ENCODE results near the gene WIZ. TPM values are rescaled to one million over a fixed set of nuclear protein-coding genes. Genes with fewer than 3 reads are reported as not detected.

The WIZ gene
- total and polyA plus RNA-seq, 2 donors (not counting 1 experiment from before 2014, with no cell fraction given) = 15.0 to 24.8 TPM

DNA sequence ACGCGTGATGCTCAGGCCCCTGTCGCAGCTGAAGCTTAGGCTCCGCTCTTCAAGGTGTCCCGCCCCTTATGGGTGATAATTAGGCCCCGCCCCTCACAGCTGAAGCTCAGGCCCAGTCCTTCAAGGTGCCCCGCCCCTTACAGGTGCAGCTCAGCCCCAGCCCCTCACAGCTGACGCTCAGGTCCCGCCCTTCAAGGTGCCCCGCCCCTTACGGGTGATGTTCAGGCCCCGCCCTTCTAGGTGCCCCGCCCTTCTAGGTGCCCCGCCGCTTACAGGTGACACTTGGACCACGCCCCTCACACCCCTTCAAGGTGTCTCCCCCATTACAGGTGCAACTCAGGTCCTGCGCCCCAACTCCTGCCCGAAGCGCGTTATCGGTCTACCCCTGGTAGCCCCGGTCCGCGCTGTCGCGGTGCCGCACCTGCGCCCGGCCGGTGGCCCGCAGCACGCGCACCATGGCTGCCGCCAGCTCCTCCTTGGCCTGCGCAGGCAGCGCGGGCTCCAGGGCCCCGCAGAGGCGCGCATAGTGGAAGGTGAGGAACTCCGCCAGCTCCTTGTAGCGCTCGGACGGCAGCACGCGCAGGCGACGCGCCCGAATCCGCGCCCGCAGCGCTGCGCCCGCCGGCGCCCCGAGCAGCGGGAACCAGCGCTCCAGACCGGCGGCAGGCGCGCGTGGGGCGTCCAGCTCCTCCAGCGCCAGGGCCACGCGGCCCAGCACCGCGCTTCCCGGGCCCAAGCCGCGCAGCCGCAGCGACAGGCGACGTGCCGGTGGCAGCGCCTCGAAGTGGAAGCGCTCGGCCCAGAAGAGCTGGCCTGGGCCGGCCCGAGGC is 7.3 kb upstream of the WIZ start:
- intact Hi-C loops (cut with micrococcal nuclease) = no loop called here
- ChIA-PET CTCF (no interaction called here), POLR2A (no interaction called here)
- H3K4me1 ChIP-seq (ENCODE audit: control insufficient read depth in 2 of 2, insufficient read depth in 2 of 2, low read length in 2 of 2) = peaks cover 0 to 7% of the 10 kb centered on the region in 2 donors
- H3K79me2 ChIP-seq (ENCODE audit: control insufficient read depth, insufficient read depth, low read length) = peaks cover 22% of the 10 kb centered on the region
- no peaks in the 10 kb centered on the region for H3K27me3 Mint-ChIP-seq
- no peak overlapping the region for H3K27ac ChIP-seq (ENCODE audit: low read length in 2 of 2)
- H3K27ac Mint-ChIP-seq = no peak overlapping the region
- H3K9ac ChIP-seq (ENCODE audit: low read length) = no peak overlapping the region
- H2AFZ ChIP-seq (ENCODE audit: insufficient read depth, low read depth, low read length, poor library complexity, severe bottlenecking) = no peak overlapping the region
- H3K4me3 ChIP-seq (ENCODE audit: control extremely low read depth in 1 of 5, extremely low read depth in 1 of 5, insufficient read depth in 1 of 5, low read depth in 2 of 5, low read length in 4 of 5) = no peak overlapping the region
- H3K4me2 ChIP-seq (replicated peaks; ENCODE audit: low read depth, low read length, poor library complexity, severe bottlenecking) = no peak overlapping the region
- H4K20me1 ChIP-seq (ENCODE audit: control insufficient read depth, insufficient read depth, low read length, poor library complexity, severe bottlenecking) = peaks cover 44% of the 10 kb centered on the region
- H3K9me3 ChIP-seq (ENCODE audit: control extremely low read depth in 1 of 3, control insufficient read depth in 2 of 3, insufficient read depth in 1 of 3, low read length in 2 of 3) = peaks cover 0 to under 1% (median 0%) of the 10 kb centered on the region in 3 donors
- no peak for TF ChIP-seq EZH2 (IDR thresholded peaks at IDR 0.05; ENCODE audit: borderline replicate concordance, insufficient read depth, low read depth, low read length, poor library complexity, severe bottlenecking)
- TF ChIP-seq, protein P1, sequence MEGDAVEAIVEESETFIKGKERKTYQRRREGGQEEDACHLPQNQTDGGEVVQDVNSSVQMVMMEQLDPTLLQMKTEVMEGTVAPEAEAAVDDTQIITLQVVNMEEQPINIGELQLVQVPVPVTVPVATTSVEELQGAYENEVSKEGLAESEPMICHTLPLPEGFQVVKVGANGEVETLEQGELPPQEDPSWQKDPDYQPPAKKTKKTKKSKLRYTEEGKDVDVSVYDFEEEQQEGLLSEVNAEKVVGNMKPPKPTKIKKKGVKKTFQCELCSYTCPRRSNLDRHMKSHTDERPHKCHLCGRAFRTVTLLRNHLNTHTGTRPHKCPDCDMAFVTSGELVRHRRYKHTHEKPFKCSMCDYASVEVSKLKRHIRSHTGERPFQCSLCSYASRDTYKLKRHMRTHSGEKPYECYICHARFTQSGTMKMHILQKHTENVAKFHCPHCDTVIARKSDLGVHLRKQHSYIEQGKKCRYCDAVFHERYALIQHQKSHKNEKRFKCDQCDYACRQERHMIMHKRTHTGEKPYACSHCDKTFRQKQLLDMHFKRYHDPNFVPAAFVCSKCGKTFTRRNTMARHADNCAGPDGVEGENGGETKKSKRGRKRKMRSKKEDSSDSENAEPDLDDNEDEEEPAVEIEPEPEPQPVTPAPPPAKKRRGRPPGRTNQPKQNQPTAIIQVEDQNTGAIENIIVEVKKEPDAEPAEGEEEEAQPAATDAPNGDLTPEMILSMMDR (IDR thresholded peaks at IDR 0.05) = no peak
- no peak for DNase-seq
- H3K4me3 Mint-ChIP-seq = no peak overlapping the region
- H3K36me3 ChIP-seq (replicated peaks in 1 of 2; ENCODE audit: control extremely low read depth in 1 of 2, control insufficient read depth in 1 of 2, extremely low read depth in 1 of 2, insufficient read depth in 2 of 2, low read length in 1 of 2) = peaks cover 12 to 75% of the 10 kb centered on the region in 2 experiments
- no peaks in the 10 kb centered on the region for H3K27me3 ChIP-seq (replicated peaks in 1 of 4; ENCODE audit: control extremely low read depth in 1 of 4, control insufficient read depth in 3 of 4, insufficient read depth in 4 of 4, low read length in 3 of 4)
- 98% methylated on average over 78 of the region's 86 CpGs for WGBS (ENCODE audit: insufficient coverage)
- ATAC-seq (ENCODE audit: low read depth) = peak; percentile 21
- no peaks in the 10 kb centered on the region for H3K9me3 Mint-ChIP-seq (ENCODE audit: insufficient read depth)
- H3K4me1 Mint-ChIP-seq = peaks cover 4% of the 10 kb centered on the region

DNA sequence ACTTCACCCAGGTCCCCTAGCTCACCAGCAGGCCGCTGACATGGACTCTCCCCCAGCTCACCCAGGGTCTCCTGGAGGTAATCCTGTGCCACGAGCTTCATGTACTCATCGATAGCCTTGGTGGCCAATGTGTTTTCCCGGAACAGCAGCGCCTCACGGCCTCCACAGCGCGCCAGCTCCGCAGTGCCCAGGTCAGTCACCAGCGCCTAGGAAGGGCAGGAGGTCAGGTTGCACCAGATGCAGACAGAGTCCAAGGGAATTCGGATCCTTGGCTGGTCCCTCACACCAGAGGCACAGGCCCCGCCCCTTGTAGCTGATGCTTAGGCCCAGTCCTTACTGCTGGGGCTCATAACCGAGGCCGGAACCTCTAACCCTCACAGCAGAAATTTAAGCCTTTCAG is 6.7 kb upstream of the WIZ start:
- CTCF ChIA-PET = interaction anchor here (0.6 to 1.9 kb wide), 2 partner anchors 37 to 72 kb away, joined by 4 to 7 read pairs; no protein-coding TSS in a partner anchor
- H2AFZ ChIP-seq (ENCODE audit: insufficient read depth, low read depth, low read length, poor library complexity, severe bottlenecking) = no peak overlapping the region
- Mint-ChIP-seq H3K4me1 (no peaks in the 10 kb centered on the region), H3K9me3 (ENCODE audit: insufficient read depth) (no peaks in the 10 kb centered on the region), H3K27me3 (no peaks in the 10 kb centered on the region), H3K27ac (no peak overlapping the region), H3K4me3 (no peak overlapping the region)
- H3K9me3 ChIP-seq (ENCODE audit: control extremely low read depth in 1 of 3, control insufficient read depth in 2 of 3, insufficient read depth in 1 of 3, low read length in 2 of 3) = peaks cover 0 to 4% (median 0%) of the 10 kb centered on the region in 3 donors
- peaks cover 39% of the 10 kb centered on the region for H4K20me1 ChIP-seq (ENCODE audit: control insufficient read depth, insufficient read depth, low read length, poor library complexity, severe bottlenecking)
- intact Hi-C loops (cut with micrococcal nuclease) = no loop called here
- peaks cover 16% of the 10 kb centered on the region for H3K79me2 ChIP-seq (ENCODE audit: control insufficient read depth, insufficient read depth, low read length)
- H3K27me3 ChIP-seq (replicated peaks in 1 of 4; ENCODE audit: control extremely low read depth in 1 of 4, control insufficient read depth in 3 of 4, insufficient read depth in 4 of 4, low read length in 3 of 4) = no peaks in the 10 kb centered on the region
- H3K4me2 ChIP-seq (replicated peaks; ENCODE audit: low read depth, low read length, poor library complexity, severe bottlenecking) = no peak overlapping the region
- no peak overlapping the region for H3K9ac ChIP-seq (ENCODE audit: low read length)
- DNase-seq (no peak), ATAC-seq (ENCODE audit: low read depth) (no peak)
- peaks cover 0 to 1% of the 10 kb centered on the region in 2 donors for H3K4me1 ChIP-seq (ENCODE audit: control insufficient read depth in 2 of 2, insufficient read depth in 2 of 2, low read length in 2 of 2)
- POLR2A ChIA-PET = no interaction called here
- TF ChIP-seq EZH2 (IDR thresholded peaks at IDR 0.05; ENCODE audit: borderline replicate concordance, insufficient read depth, low read depth, low read length, poor library complexity, severe bottlenecking) = no peak
- TF ChIP-seq, protein P1 (IDR thresholded peaks at IDR 0.05) = no peak
- no peak overlapping the region for H3K27ac ChIP-seq (ENCODE audit: low read length in 2 of 2)
- no peak overlapping the region for H3K4me3 ChIP-seq (ENCODE audit: control extremely low read depth in 1 of 5, extremely low read depth in 1 of 5, insufficient read depth in 1 of 5, low read depth in 2 of 5, low read length in 4 of 5)
- peaks cover 12 to 75% of the 10 kb centered on the region in 2 experiments for H3K36me3 ChIP-seq (replicated peaks in 1 of 2; ENCODE audit: control extremely low read depth in 1 of 2, control insufficient read depth in 1 of 2, extremely low read depth in 1 of 2, insufficient read depth in 2 of 2, low read length in 1 of 2)
- 93% methylated on average over 14 of the region's 14 CpGs for WGBS (ENCODE audit: insufficient coverage)

All from B cell (primary cell).